HG03159 (cell line): ENCODE measurements around the gene TUSC2.
"Not testable (repeated sequence)": the region's sequence is repeated elsewhere in the genome, so short reads cannot be mapped to it uniquely, and the experiment has no call there.

Experiments
- ATAC-seq: cut with Tn5 transposase; IDR thresholded peaks from one replicate; pipeline ENCODE4 v1.9.1; 2021; ENCODE audit warnings: mild to moderate bottlenecking, moderate library complexity; ENCODE audit not compliant: unreplicated experiment

The TUSC2 gene

GRCh38 chr3:50319894-50320625, 8.0 kb downstream of the TUSC2 start:
- ATAC-seq: no peak

DNA sequence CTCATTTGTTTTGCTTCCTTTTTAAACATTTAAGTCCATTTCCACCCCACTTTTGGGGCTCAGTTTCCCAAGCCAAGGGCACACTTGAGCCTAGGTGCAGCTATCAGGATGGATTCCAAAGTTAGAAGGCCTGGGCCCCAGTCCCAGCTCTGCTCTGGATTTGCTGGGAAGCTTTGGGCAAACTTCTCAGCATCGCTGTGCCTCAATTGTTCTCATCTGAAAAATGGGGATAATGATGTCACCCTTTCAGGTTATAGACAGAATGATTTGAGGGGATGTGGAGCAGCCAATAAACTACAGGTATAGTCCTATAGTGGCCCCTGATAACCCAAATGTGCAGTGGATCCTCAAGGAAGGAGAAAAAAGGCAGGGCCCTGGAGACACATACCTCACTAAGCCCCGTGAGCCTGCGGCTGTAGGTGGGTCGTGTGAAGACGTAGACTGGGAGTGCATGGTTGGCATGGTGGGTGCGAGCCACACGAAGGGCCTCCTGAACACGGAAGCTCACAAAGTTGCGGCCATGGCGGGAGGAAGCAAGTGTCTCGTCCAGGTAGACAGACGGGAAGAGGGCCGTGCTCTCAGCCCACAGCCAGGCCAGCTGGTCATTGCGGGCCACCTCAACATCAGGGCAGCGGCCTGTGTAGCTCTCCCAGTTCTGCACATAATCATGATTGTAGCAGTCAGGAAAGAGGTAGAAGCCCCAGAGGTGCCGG, 8.7 kb downstream of the TUSC2 start:
- no peak for ATAC-seq

DNA sequence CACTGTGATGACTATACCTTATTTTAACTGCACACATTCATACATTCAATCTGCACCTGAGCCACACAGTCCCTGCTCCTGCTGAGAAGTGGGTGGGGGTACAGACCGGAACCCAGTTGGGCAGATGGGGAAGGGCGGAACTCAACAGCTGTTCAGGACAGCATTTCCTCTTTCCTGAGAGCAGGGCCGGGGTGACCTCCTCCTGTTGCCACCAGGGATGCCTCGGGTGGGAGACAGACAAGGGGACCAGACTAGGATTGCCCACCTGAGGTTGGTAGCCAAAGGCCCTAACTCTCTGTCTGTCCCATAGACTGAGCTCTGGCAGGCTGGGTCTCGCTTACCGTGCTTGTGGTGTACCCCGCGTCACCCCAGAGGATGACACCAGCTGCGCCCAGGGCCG, 9.4 kb downstream of the TUSC2 start:
- no peak for ATAC-seq

GRCh38 chr3:50318163-50318562, 9.9 kb downstream of the TUSC2 start:
- ATAC-seq: no peak

DNA sequence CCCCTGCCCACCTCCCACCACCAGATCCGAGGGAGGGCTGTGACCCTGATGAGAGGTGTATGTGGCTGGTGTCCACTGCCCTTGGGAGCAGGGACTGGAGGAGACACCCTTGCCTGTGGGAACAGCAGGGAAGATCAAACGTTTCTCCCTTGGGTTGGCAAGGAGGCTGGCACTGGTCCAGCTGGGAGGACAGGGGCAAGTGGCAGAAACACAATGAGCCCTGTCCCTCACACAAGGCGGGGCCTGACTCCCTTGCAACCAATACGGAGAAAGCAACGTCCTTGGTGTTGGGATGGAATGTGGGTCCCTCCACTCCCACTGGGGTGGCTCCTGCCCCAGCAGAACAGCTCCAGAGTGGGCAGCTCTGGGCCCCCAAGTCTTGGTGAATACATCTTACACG, 10.7 kb downstream of the TUSC2 start:
- ATAC-seq: no peak

- ATAC-seq: no peak
Measured at GRCh38 chr3:50316657-50317242, 11.3 kb downstream of the TUSC2 start.

DNA sequence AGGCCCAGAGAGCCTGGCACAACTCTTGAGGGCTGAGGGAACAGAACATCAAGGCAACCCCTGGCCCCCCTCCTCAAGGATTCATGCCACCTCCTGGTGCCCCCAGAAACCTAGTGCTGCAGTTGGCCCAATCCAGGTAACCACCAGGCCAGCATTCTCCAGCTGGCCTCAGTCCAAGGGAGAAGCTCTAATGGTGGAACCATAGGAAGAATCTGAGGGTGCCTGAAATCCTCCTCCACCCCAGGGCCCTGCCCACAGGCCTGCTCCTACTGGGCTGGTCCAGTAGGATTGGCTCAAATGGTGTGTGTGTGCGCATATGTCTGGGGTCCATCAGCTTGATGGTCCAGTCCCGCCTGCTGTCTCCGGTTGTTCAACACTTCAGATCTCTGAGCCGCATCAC, 13.2 kb downstream of the TUSC2 start:
- ATAC-seq: no peak

DNA sequence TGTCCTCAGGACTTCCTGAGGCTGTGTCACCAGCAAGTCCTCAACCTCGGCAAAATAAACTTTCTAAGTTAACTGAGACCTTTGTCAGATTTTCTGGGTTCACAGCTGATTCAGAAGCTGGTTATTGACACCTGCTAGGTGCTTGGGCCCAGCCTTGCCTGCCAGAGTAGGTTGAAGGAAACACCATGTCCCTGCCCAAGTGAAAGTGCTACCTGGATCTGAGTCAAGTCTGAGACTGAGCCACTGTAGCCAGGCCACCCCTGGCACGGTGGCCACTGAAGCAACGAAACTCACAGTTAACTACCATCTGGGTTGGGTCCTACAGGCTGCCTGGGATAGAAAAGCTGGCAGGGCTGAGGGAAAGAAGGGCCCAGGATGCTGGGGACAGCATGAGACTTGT, 13.7 kb downstream of the TUSC2 start:
- no peak for ATAC-seq

- ATAC-seq: not testable (repeated sequence)
Measured at GRCh38 chr3:50312041-50312440, 16.0 kb downstream of the TUSC2 start.

GRCh38 chr3:50304601-50305000, 23.4 kb downstream of the TUSC2 start:
- ATAC-seq: no peak

DNA sequence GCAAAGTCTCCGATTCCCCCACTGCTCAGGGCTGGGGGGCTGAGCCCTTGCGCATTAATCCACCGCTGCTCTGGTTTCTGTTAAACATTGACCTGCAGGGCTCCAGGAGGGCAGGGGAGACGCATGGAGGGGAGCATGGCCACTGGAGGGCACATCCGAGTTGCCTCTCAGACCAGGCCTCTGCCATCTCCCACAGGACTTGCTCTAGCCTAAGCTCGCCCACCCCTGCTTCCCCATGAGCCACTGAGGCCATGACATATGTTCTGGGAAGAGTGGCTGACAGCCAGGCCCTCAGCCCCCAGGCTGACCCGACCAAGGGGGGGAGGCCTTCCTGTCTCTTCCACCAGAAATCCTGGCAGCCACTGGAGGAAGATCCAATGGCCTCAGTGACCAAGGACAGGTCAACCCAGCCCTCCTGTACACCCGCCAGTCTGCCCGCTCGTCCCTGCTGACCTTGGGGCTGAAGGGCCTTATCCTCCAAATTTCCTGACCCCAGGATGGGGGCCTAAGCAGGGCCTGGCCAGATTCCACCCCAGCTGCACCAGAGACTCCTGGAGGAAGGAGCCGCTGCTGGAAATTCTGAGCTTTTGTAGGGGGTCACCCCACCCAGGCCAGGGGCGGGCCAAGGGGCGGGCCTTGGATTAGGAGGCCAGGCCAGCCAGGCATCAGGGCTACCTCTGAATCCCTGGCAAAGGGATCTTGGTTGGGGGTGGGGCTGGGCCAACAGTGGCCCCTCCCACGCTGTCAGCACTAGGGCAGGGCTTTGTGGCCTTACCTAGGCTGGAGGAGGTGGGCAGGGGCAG, 24.8 kb downstream of the TUSC2 start, which contains the start of gene HYAL1:
HYAL1 (minus strand) TSS at position 562 of the 803 bp plus-strand sequence. CDS start 618 bp downstream, outside the sequence.
- ATAC-seq: no peak

- ATAC-seq: no peak
Measured at GRCh38 chr3:50302095-50303012, 25.7 kb downstream of the TUSC2 start.

DNA sequence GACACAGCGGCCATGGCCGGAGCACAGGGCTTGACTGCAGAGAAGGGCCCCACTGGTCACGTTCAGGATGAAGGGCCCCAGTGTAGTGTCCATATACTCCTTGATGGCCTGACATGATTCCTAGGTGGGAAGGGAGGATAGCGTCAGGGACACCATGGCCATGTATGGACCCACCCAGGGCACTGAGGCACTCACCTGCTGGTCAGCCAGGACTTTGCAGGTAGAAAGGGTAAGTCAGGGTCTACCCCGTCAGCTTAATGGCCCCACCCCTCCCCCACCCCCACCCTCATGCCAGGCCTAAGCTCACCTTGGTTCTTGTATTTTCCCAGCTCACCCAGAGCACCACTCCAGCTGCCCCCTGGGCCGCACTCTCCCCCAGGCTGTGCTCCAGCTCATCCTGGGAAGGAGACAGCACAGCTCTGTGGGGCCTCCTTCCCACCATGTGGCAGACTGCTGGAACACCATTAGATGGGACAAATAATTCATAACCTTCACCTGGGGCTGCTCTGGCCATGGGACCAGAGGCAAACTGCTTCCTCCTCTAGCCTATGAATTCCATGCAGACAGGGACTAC, 27.3 kb downstream of the TUSC2 start:
- no peak for ATAC-seq

GRCh38 chr3:50299929-50300680, 27.9 kb downstream of the TUSC2 start:
- no peak for ATAC-seq

GRCh38 chr3:50299638-50299928, 28.4 kb downstream of the TUSC2 start:
- no peak for ATAC-seq

DNA sequence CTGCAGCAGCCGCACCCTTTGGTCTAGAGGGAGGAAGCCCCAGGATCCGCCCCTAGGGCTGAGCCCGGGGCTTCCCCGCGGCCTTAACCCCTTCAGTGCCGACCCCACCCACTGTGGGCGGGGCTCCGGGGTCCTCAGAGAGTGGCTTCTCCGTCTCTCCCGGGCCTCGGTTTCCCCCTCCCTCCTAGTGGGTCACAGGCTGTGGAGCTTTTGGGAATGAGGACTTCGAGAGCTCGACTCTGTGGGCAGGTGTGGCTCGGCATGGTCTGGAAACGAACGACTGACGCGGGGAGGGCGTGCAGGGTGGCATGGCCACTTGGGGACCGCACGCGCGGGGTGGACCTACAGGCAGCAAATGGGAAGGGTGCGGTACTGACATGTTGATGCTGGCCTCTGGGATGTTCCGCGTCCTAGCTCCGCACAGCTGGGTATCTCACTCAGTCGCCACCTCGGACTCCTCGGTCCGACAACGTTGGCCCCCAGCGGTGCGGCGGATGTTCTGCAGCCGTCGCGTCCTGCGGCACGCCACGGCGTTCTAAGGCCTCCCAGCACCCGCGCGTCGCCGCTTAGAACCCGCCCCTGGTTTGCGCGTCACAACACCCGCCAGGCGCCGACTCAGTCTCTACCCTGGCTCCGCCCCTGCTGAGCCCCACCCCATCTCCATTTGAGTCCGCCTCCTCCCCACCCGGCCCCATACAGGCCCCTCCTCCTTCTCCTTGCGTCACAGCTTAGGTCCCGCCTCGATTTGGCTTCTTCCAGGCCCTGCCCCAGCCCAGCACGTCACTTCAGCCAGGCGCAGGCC, 29.0 kb downstream of the TUSC2 start, which contains the start of the genes HYAL3 and NAA80:
HYAL3 (minus strand) TSS at position 570 of the 802 bp plus-strand sequence. CDS start 3,803 bp downstream, outside the sequence.
NAA80 (minus strand) TSS at position 570 of the 802 bp plus-strand sequence. CDS start 1,942 bp downstream, outside the sequence.
- peak; percentile 80 for ATAC-seq

GRCh38 chr3:50297896-50298725, 29.9 kb downstream of the TUSC2 start:
- ATAC-seq: no peak
